ENCODE results near the gene TSC22D2.

DNA sequence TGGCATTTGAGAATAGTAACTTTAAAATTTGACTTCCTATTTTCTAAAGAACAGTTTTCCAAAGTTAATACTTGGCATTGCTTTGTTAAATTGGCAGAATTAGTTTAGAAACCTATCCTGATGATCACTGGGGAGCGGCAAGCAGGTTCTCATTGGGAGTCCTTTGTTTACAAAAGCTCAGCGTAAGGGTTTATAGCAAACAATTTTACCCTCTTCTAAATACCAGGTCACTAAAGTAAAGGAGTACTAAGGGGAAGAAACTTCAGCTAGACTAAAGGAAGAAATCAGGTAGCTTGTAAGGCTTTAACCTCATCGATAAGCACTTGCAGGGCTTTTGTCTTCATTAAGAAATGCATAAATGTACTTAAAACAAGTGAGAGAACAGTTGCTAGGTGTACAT lies 18.2 kb downstream of the TSC22D2 start:
- TF ChIP-seq EZH2 (optimal IDR thresholded peaks at IDR 0.05; ENCODE audit: low read depth, low read length), result no peak
- TF ChIP-seq, protein P1, sequence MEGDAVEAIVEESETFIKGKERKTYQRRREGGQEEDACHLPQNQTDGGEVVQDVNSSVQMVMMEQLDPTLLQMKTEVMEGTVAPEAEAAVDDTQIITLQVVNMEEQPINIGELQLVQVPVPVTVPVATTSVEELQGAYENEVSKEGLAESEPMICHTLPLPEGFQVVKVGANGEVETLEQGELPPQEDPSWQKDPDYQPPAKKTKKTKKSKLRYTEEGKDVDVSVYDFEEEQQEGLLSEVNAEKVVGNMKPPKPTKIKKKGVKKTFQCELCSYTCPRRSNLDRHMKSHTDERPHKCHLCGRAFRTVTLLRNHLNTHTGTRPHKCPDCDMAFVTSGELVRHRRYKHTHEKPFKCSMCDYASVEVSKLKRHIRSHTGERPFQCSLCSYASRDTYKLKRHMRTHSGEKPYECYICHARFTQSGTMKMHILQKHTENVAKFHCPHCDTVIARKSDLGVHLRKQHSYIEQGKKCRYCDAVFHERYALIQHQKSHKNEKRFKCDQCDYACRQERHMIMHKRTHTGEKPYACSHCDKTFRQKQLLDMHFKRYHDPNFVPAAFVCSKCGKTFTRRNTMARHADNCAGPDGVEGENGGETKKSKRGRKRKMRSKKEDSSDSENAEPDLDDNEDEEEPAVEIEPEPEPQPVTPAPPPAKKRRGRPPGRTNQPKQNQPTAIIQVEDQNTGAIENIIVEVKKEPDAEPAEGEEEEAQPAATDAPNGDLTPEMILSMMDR (IDR thresholded peaks at IDR 0.05; ENCODE audit: low read length), result no peak
- TF ChIP-seq EZH2phosphoT487 (IDR thresholded peaks at IDR 0.05; ENCODE audit: low read length), result no peak

Measured in MM.1S (cell line).